HepG2 (cell line): Measurements from ENCODE around the gene SH3PXD2A. TPM values are rescaled to one million over a fixed set of nuclear protein-coding genes. Genes with fewer than 3 reads are reported as not detected.

ENCODE experiments used
- ATAC-seq: fragments of 200-7000 bp; cut with Tn5 transposase; 3 replicates; pipeline ENCODE4 v1.9.1; 2020; ENCODE audit warnings: mild to moderate bottlenecking, moderate library complexity
- BruUV-seq: library from RNA; stranded (reverse); fragments of 400-500 nt; replicated peaks from 2 replicates; lab custom pipeline; 2021; lab: Mats Ljungman, UMichigan
- CTCF ChIA-PET: fragments of 300-600 bp; formaldehyde crosslinking; extraction: SDS; loops from one replicate; lab custom pipeline; 2021; ENCODE audit warnings: low total read pairs, inconsistent platforms, low intra/inter-chr PET ratio; lab: Yijun Ruan, JAX
- POLR2A ChIA-PET: fragments of 350-600 bp; sonication (Branson Sonifier 250); formaldehyde crosslinking; loops from one replicate; lab custom pipeline; 2020; ENCODE audit warnings: antibody characterized with exemption, inconsistent platforms; lab: Yijun Ruan, JAX
- DNase-seq: peaks from one replicate; pipeline ENCODE4 v3.0.0-alpha.2; 2015; ENCODE audit warnings: low spot score
- FAIRE-seq: peaks from 3 replicates; lab custom pipeline; 2011; peaks lifted over from hg19 to GRCh38; lab: Jason Lieb, UNC
- H2AFZ ChIP-seq: one replicate; pipeline ENCODE4 v1.6.1; 2011; ENCODE audit warnings: low read length, inconsistent platforms
- H3K27ac ChIP-seq: fragments of 300-600 bp; 3 replicates; pipeline ENCODE4 v1.8.0; 2011; ENCODE audit warnings: mixed run types, mild to moderate bottlenecking, mixed read lengths, low read length, inconsistent platforms; ENCODE audit not compliant: insufficient read depth; ENCODE audit errors: extremely low read length
- H3K27me3 ChIP-seq, 2 experiments: fragments of 200-600 bp in 1 of 2; 2 replicates in 1 of 2; 3 replicates in 1 of 2; pipeline versions ENCODE4 v1.6.0 to v1.8.0; 2011; ENCODE audit warnings: low read length in 2 of 2, mild to moderate bottlenecking in 2 of 2, moderate library complexity in 2 of 2, inconsistent platforms in 1 of 2; ENCODE audit not compliant: insufficient read depth in 2 of 2, control insufficient read depth in 1 of 2
- H3K36me3 ChIP-seq, 2 experiments: fragments of 200-600 bp in 1 of 2; replicated peaks in 1 of 2; 2 replicates in 1 of 2; 3 replicates in 1 of 2; pipeline versions ENCODE4 v1.5.1 to v1.8.0; 2011; ENCODE audit warnings: low read length in 2 of 2, inconsistent platforms in 1 of 2; ENCODE audit not compliant: insufficient read depth in 2 of 2, control insufficient read depth in 1 of 2
- H3K4me1 ChIP-seq: 2 replicates; pipeline ENCODE4 v1.5.1; 2012; ENCODE audit warnings: low read length, inconsistent platforms; ENCODE audit not compliant: insufficient read depth
- H3K4me2 ChIP-seq: 2 replicates; pipeline ENCODE4 v1.6.0; 2011; ENCODE audit warnings: low read depth, low read length, inconsistent platforms
- H3K4me3 ChIP-seq, 3 experiments: fragments of 200-600 bp in 1 of 3; sonication (generic), shearing (Covaris generic) in 1 of 3; replicated peaks in 1 of 3; 2 replicates each; pipeline ENCODE4 v1.5.1; 2011 to 2016; ENCODE audit warnings: low read length in 3 of 3, inconsistent platforms in 2 of 3, low read depth in 2 of 3, mild to moderate bottlenecking in 2 of 3, control low read depth in 1 of 3, mixed read lengths in 1 of 3; ENCODE audit not compliant: insufficient read depth in 1 of 3
- H3K79me2 ChIP-seq: one replicate; pipeline ENCODE4 v1.6.1; 2011; ENCODE audit warnings: low read length, inconsistent platforms; ENCODE audit not compliant: insufficient read depth
- H3K9ac ChIP-seq: 2 replicates; pipeline ENCODE4 v1.6.0; 2011; ENCODE audit warnings: mild to moderate bottlenecking, low read depth, low read length, inconsistent platforms; ENCODE audit not compliant: insufficient read depth
- H3K9me3 ChIP-seq: 2 replicates; pipeline ENCODE4 v1.5.1; 2012; ENCODE audit warnings: mild to moderate bottlenecking, low read length
- H4K20me1 ChIP-seq: 2 replicates; pipeline ENCODE4 v1.6.0; 2011; ENCODE audit warnings: inconsistent platforms, mild to moderate bottlenecking, low read length, moderate library complexity; ENCODE audit not compliant: insufficient read depth
- FLYWCH1 ChIP-seq: sonication (generic); formaldehyde crosslinking; IDR thresholded peaks from 2 replicates; pipeline ENCODE4 v1.8.1; 2023; ENCODE audit warnings: mild to moderate bottlenecking, missing genetic modification reagents
- GATAD1 ChIP-seq: IDR thresholded peaks from 2 replicates; pipeline ENCODE4 v1.6.1; 2016; ENCODE audit warnings: missing genetic modification reagents, missing compliant biosample characterization
- KDM5B ChIP-seq: sonication (generic); formaldehyde crosslinking; IDR thresholded peaks from 2 replicates; pipeline ENCODE4 v1.4.0; 2020; ENCODE audit warnings: missing genetic modification reagents, mild to moderate bottlenecking, borderline replicate concordance
- MEIS2 ChIP-seq: sonication (generic); formaldehyde crosslinking; IDR thresholded peaks from 2 replicates; pipeline ENCODE4 v1.9.0; 2021; ENCODE audit warnings: mild to moderate bottlenecking, missing genetic modification reagents
- ZFY ChIP-seq: sonication (generic); formaldehyde crosslinking; IDR thresholded peaks from 2 replicates; pipeline ENCODE4 v1.4.0; 2020; ENCODE audit warnings: missing genetic modification reagents
- ZNF343 ChIP-seq: sonication (generic); formaldehyde crosslinking; IDR thresholded peaks from 2 replicates; pipeline ENCODE4 v1.4.0; 2020; ENCODE audit warnings: mild to moderate bottlenecking, missing genetic modification reagents
- ZNF589 ChIP-seq: sonication (generic); formaldehyde crosslinking; conservative IDR thresholded peaks from 2 replicates; pipeline ENCODE4 v1.8.0; 2022; ENCODE audit warnings: mild to moderate bottlenecking, moderate library complexity, missing genetic modification reagents
- WGBS: methylation state at CpG from one replicate; pipeline ENCODE4 v1.1.6; 2017; ENCODE audit warnings: low lambda C conversion rate; 5-methylcytosine and 5-hydroxymethylcytosine counted together
- in situ Hi-C: cut with HindIII; loops from 2 replicates; pipeline ENCODE4 v1.10.0; 2017; ENCODE audit warnings: low pct_unique_long_range_greater_than_20kb; ENCODE audit not compliant: extremely low pct_ligation_motif_present
- intact Hi-C: fragments of 100-400 bp; cut with micrococcal nuclease; formaldehyde crosslinking; loops from one replicate; pipeline ENCODE4 v1.10.0; 2022; ENCODE audit not compliant: unreplicated experiment
- polyA plus RNA-seq, 8 experiments: library from polyadenylated mRNA; depleted of rRNA in 3 of 8; stranded (reverse) in 7 of 8; unstranded in 1 of 8; fragments of >200 nt; fragmentation: Illumina TruSeq in 4 of 8; extraction: Trizol in 4 of 8; gene quantifications; 2 replicates each; pipeline versions ENCODE4 v1.2.1 to v1.2.3, GENCODE V29; 2011 to 2016; ENCODE audit warnings: low read depth in 4 of 8, missing spikeins in 1 of 8, mixed read lengths in 1 of 8; ENCODE audit not compliant: insufficient read depth in 1 of 8
- total RNA-seq, 5 experiments: library from RNA; depleted of rRNA; stranded (reverse); fragments of >200 nt; fragmentation: Illumina TruSeq; extraction: Trizol; gene quantifications; 2 replicates each; pipeline ENCODE4 v1.2.3, GENCODE V29; 2016; ENCODE audit warnings: low read depth in 1 of 5
- TF ChIP-seq, protein P1 (sequence below): sonication (generic); formaldehyde crosslinking; IDR thresholded peaks from 2 replicates; pipeline ENCODE4 v1.5.0; 2020; ENCODE audit warnings: missing genetic modification reagents
- TF ChIP-seq, protein P2 (sequence below): sonication (generic); formaldehyde crosslinking; IDR thresholded peaks from 2 replicates; pipeline ENCODE4 v1.5.0; 2020; ENCODE audit warnings: missing genetic modification reagents, mild to moderate bottlenecking, borderline replicate concordance
- TF ChIP-seq, protein P3 (sequence below): IDR thresholded peaks from 2 replicates; pipeline ENCODE4 v1.4.0; 2020; ENCODE audit warnings: mild to moderate bottlenecking, missing genetic modification reagents
- TF ChIP-seq, protein P4 (sequence below): sonication (generic); formaldehyde crosslinking; IDR thresholded peaks from 2 replicates; pipeline ENCODE4 v1.5.1; 2020; ENCODE audit warnings: missing genetic modification reagents, mild to moderate bottlenecking, borderline replicate concordance

The SH3PXD2A gene
- total and polyA plus RNA-seq, 2 of the 13 experiments (the other 11 are each of a cell fraction or from before 2014, with no cell fraction given): 11.1 to 11.3 TPM

DNA sequence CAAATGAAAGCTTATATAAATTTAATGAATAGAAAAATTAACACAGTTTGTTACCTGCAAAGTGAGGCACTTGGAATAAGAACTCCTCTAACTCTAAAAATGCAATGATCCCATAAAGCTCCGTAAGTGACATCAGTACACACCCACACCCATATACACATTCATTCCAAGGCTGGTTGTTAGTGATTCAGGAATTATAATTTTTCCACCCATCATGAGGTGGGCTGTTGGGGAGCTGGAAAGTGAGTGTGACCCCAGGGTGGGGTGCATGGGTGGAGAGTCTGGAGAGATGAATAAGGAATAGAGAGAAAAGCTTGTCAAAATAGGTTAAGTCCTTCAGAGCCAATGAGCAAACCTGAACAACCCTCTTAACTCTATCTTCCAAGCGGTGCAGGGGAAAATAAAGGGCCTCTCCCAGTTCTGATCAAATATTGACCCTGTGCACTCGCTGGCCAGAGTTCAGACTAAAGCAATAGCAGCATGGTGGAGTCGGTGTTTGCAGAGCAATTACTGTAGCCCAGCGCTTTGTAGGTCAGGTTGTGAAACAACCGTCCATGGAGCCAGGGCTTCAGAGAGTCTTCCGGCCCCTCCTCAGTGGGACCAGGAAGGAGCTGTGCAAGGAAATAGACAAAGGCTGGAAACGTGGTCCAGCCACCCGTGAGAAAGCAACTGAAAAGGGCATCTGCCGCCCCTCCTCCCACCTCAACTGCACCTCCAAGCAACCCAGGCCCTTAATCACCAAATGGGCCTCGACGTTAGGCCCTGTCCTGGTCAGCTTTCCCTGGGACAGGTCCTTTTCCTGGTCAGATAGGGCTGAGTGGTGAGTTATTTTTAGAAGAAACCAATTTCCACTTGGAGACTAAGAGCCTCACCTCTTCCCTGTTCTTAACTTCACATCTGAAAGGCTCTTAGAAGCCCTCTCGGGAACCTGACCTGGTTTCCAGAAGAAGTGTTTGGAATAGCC, 61.2 kb downstream of the SH3PXD2A start:
- DNase-seq (peak; percentile 99), FAIRE-seq (peak; percentile 98), ATAC-seq (peak; percentile 97)
- in situ Hi-C loops: loop anchor here (5.0 kb wide), 2 partner anchors 63 to 77 kb away; partner anchors contain the start of gene SH3PXD2A
- H3K4me3 ChIP-seq: peak overlapping the region; percentile 3 to 39 (median 6); a peak in 2 of 6 replicates
- no peaks in the 10 kb centered on the region for H4K20me1 ChIP-seq
- BruUV-seq: TSS peak; percentile 100
- ChIA-PET CTCF (no interaction called here), POLR2A (interaction anchor here (0.7 to 5.5 kb wide), 20 partner anchors 9 to 136 kb away, joined by 3 to 107 read pairs (median 7); partner anchors contain the start of gene SH3PXD2A)
- no peaks in the 10 kb centered on the region for H3K9me3 ChIP-seq
- H2AFZ ChIP-seq: no peak overlapping the region
- peaks cover 27% of the 10 kb centered on the region for H3K79me2 ChIP-seq
- peak overlapping the region; percentile 66 for H3K9ac ChIP-seq
- intact Hi-C loops: loop anchor here (1.0 to 5.0 kb wide), 4 partner anchors 13 to 77 kb away; no protein-coding TSS in a partner anchor
- no peaks in the 10 kb centered on the region for H3K27me3 ChIP-seq
- peaks cover 23 to 52% of the 10 kb centered on the region in 2 experiments for H3K36me3 ChIP-seq
- peak overlapping the region; percentile 94 for H3K27ac ChIP-seq
- WGBS: 2% methylated on average over 8 of the region's 13 CpGs
- H3K4me2 ChIP-seq: peak overlapping the region; percentile 83
- H3K4me1 ChIP-seq: peaks cover 98% of the 10 kb centered on the region
- TF ChIP-seq KDM5B (peak; percentile 73; the same call in 1 of the 2 replicates), ZNF343 (CRISPR knock-in tag) (0 out of 2 replicates have a peak, but pooled peaks have one; percentile 75), MEIS2 (CRISPR knock-in tag) (peak; percentile 86; the same call in 1 of the 2 replicates), ZFY (CRISPR knock-in tag) (no peak; the same call in none of the 2 replicates), ZNF589 (CRISPR knock-in tag) (no peak), GATAD1 (peak; percentile 74), FLYWCH1 (CRISPR knock-in tag) (no peak)
- TF ChIP-seq, protein P1, sequence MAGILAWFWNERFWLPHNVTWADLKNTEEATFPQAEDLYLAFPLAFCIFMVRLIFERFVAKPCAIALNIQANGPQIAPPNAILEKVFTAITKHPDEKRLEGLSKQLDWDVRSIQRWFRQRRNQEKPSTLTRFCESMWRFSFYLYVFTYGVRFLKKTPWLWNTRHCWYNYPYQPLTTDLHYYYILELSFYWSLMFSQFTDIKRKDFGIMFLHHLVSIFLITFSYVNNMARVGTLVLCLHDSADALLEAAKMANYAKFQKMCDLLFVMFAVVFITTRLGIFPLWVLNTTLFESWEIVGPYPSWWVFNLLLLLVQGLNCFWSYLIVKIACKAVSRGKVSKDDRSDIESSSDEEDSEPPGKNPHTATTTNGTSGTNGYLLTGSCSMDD (CRISPR knock-in tag): no peak
- TF ChIP-seq, protein P2, sequence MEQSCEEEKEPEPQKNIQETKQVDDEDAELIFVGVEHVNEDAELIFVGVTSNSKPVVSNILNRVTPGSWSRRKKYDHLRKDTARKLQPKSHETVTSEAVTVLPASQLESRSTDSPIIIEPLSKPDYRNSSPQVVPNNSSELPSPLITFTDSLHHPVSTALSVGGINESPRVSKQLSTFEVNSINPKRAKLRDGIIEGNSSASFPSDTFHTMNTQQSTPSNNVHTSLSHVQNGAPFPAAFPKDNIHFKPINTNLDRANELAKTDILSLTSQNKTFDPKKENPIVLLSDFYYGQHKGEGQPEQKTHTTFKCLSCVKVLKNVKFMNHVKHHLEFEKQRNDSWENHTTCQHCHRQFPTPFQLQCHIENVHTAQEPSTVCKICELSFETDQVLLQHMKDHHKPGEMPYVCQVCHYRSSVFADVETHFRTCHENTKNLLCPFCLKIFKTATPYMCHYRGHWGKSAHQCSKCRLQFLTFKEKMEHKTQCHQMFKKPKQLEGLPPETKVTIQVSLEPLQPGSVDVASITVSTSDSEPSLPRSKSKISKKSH (CRISPR knock-in tag): no peak
- TF ChIP-seq, protein P3, sequence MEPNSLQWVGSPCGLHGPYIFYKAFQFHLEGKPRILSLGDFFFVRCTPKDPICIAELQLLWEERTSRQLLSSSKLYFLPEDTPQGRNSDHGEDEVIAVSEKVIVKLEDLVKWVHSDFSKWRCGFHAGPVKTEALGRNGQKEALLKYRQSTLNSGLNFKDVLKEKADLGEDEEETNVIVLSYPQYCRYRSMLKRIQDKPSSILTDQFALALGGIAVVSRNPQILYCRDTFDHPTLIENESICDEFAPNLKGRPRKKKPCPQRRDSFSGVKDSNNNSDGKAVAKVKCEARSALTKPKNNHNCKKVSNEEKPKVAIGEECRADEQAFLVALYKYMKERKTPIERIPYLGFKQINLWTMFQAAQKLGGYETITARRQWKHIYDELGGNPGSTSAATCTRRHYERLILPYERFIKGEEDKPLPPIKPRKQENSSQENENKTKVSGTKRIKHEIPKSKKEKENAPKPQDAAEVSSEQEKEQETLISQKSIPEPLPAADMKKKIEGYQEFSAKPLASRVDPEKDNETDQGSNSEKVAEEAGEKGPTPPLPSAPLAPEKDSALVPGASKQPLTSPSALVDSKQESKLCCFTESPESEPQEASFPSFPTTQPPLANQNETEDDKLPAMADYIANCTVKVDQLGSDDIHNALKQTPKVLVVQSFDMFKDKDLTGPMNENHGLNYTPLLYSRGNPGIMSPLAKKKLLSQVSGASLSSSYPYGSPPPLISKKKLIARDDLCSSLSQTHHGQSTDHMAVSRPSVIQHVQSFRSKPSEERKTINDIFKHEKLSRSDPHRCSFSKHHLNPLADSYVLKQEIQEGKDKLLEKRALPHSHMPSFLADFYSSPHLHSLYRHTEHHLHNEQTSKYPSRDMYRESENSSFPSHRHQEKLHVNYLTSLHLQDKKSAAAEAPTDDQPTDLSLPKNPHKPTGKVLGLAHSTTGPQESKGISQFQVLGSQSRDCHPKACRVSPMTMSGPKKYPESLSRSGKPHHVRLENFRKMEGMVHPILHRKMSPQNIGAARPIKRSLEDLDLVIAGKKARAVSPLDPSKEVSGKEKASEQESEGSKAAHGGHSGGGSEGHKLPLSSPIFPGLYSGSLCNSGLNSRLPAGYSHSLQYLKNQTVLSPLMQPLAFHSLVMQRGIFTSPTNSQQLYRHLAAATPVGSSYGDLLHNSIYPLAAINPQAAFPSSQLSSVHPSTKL (CRISPR knock-in tag): peak; percentile 99
- TF ChIP-seq, protein P4, sequence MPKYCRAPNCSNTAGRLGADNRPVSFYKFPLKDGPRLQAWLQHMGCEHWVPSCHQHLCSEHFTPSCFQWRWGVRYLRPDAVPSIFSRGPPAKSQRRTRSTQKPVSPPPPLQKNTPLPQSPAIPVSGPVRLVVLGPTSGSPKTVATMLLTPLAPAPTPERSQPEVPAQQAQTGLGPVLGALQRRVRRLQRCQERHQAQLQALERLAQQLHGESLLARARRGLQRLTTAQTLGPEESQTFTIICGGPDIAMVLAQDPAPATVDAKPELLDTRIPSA: peak; percentile 51; the same call in 1 of the 2 replicates
